CD4-positive, CD25-positive, alpha-beta regulatory T cell (primary cell): ENCODE results near the gene ADCY2. TPM values are rescaled to one million over a fixed set of nuclear protein-coding genes. Genes with fewer than 3 reads are reported as not detected.

Source experiments
- ATAC-seq, 2 donors: fragments of 150-1000 bp; cut with Tn5 transposase; one replicate each; pipeline ENCODE4 v1.10.0; 2021; ENCODE audit warnings: low read depth in 2 of 2, moderate number of reproducible peaks in 2 of 2, moderate library complexity in 1 of 2
- DNase-seq, 3 donors: peaks; one replicate each; pipeline versions ENCODE4 v3.0.0 to v3.0.0-alpha.2; 2012 to 2022; ENCODE audit warnings: mixed read lengths in 1 of 3
- H3K27ac ChIP-seq: one replicate; pipeline ENCODE4 v1.7.0; 2013; ENCODE audit warnings: mild to moderate bottlenecking, low read length; ENCODE audit not compliant: insufficient read depth, poor library complexity, severe bottlenecking
- H3K27me3 ChIP-seq: one replicate; pipeline ENCODE4 v1.7.0; 2013; ENCODE audit warnings: low read length; ENCODE audit not compliant: control insufficient read depth, insufficient read depth
- H3K36me3 ChIP-seq: one replicate; pipeline ENCODE4 v1.7.0; 2013; ENCODE audit warnings: mild to moderate bottlenecking, low read length, moderate library complexity; ENCODE audit not compliant: control insufficient read depth, insufficient read depth
- H3K4me1 ChIP-seq: 2 replicates; pipeline ENCODE4 v1.7.0; 2013; ENCODE audit warnings: mild to moderate bottlenecking, low read length; ENCODE audit not compliant: insufficient read depth, control insufficient read depth, poor library complexity, severe bottlenecking
- H3K4me3 ChIP-seq: one replicate; pipeline ENCODE4 v1.7.0; 2013; ENCODE audit warnings: low read depth, mild to moderate bottlenecking, low read length, moderate library complexity
- H3K9me3 ChIP-seq, 2 experiments: 1 replicate in 1 of 2; 2 replicates in 1 of 2; pipeline ENCODE4 v1.7.0; 2013; ENCODE audit warnings: low read length in 2 of 2, mild to moderate bottlenecking in 1 of 2, moderate library complexity in 1 of 2; ENCODE audit not compliant: control insufficient read depth in 2 of 2
- H3K27ac Mint-ChIP-seq, 3 donors: one replicate each; pipeline ENCODE4 v1.8.0; 2020 to 2022; ENCODE audit warnings: mild to moderate bottlenecking in 3 of 3, mixed read lengths in 3 of 3, moderate library complexity in 2 of 3
- H3K27me3 Mint-ChIP-seq: one replicate; pipeline ENCODE4 v1.8.0; 2022; ENCODE audit warnings: mild to moderate bottlenecking, mixed read lengths
- H3K36me3 Mint-ChIP-seq: one replicate; pipeline ENCODE4 v1.8.0; 2020; ENCODE audit warnings: mixed read lengths
- H3K4me1 Mint-ChIP-seq, 4 donors: one replicate each; pipeline ENCODE4 v1.8.0; 2020 to 2022; ENCODE audit warnings: mixed read lengths in 4 of 4, mild to moderate bottlenecking in 1 of 4
- H3K4me3 Mint-ChIP-seq, 4 donors: one replicate each; pipeline ENCODE4 v1.8.0; 2020 to 2022; ENCODE audit warnings: mild to moderate bottlenecking in 4 of 4, mixed read lengths in 4 of 4, moderate library complexity in 3 of 4
- H3K9me3 Mint-ChIP-seq, 7 donors: one replicate each; pipeline ENCODE4 v1.8.0; 2020 to 2022; ENCODE audit warnings: mixed read lengths in 7 of 7, mild to moderate bottlenecking in 3 of 7, moderate library complexity in 2 of 7
- polyA plus RNA-seq, 4 donors: library from polyadenylated mRNA; unstranded; fragments of 300-500 nt; fragmentation: Illumina TruSeq; gene quantifications; one replicate each; pipeline ENCODE4 v1.2.3, GENCODE V29; 2021
- total RNA-seq: library from RNA; stranded (reverse); gene quantifications from one replicate; pipeline ENCODE4 v1.2.3, GENCODE V29; 2022

ADCY2 gene
- total and polyA plus RNA-seq, 5 donors from 2014 or later, result not detected

DNA sequence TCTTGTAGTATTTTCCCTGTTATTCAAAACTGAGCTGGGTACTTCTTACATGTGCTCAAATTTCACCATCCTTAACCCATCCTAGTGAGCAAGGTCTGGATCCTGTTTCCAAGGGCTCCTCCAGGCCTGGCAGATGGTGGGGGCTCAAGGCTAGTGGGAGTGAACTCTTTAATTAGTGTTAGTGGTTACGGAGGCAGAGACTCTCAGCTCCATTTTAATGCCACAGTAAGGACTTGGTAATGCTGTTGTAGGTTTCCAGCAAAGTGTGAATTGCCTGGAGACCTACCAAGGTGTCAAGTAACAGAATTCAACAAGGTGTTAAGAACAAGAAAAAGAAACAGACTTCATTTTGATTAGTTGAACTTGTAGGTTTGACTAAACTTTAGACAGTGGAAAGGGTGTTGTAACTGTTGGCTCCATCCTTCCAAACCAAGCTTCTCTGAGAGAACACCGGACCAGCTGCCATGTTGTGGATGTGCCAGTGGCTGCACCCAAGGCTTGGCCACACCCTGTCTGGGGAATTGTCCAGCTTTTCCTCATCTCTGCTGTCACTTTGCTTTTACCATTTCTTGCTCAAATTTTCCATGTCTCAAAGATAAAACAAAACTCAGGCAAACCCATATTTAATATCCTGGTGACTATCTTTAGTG is 98.7 kb downstream of the ADCY2 start:
- no peak for ATAC-seq
- no peak overlapping the region for H3K27ac Mint-ChIP-seq
- Histone ChIP-seq H3K4me3 (no peak overlapping the region), H3K4me1 (no peaks in the 10 kb centered on the region), H3K27ac (no peak overlapping the region), H3K27me3 (no peaks in the 10 kb centered on the region), H3K9me3 (no peaks in the 10 kb centered on the region), H3K36me3 (no peaks in the 10 kb centered on the region)
- H3K4me1 Mint-ChIP-seq, result no peaks in the 10 kb centered on the region
- DNase-seq, result no peak
- H3K27me3 Mint-ChIP-seq, result no peaks in the 10 kb centered on the region
- H3K36me3 Mint-ChIP-seq, result no peaks in the 10 kb centered on the region
- H3K9me3 Mint-ChIP-seq, result peaks cover 0 to 2% (median 0%) of the 10 kb centered on the region in 7 donors
- no peak overlapping the region for H3K4me3 Mint-ChIP-seq

- no peaks in the 10 kb centered on the region for H3K27me3 ChIP-seq
- Mint-ChIP-seq H3K4me3 (no peak overlapping the region), H3K36me3 (no peaks in the 10 kb centered on the region), H3K4me1 (no peaks in the 10 kb centered on the region), H3K9me3 (peaks cover 0 to 3% (median 0%) of the 10 kb centered on the region in 7 donors), H3K27me3 (no peaks in the 10 kb centered on the region), H3K27ac (no peak overlapping the region)
- no peak overlapping the region for H3K27ac ChIP-seq
- no peaks in the 10 kb centered on the region for H3K36me3 ChIP-seq
- DNase-seq, result no peak
- no peaks in the 10 kb centered on the region for H3K4me1 ChIP-seq
- no peaks in the 10 kb centered on the region for H3K9me3 ChIP-seq
- ATAC-seq, result no peak
- no peak overlapping the region for H3K4me3 ChIP-seq
These were observed 99.2 kb downstream of the ADCY2 start for GRCh38 chr5:7495131-7495517.

DNA sequence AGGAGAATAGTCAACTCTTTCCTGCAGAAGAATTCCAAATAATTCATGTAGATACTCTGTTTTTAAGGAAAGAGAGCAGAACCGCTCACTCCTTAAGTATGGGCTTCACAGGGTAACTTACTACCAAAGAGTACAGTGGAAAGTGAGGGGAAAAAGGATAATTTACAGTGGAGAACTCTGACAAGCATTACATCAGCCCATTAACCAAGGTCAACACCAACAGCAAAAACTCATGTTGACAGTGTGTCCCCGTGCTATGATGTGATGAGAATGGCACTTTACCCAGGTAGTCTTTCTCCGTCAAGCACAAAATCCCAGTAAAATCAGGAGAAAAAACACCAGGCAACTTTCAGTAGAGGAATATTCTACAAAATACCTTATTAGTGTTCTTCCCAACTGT is 104.3 kb downstream of the ADCY2 start:
- Histone ChIP-seq H3K9me3 (no peaks in the 10 kb centered on the region), H3K4me1 (no peaks in the 10 kb centered on the region), H3K27me3 (no peaks in the 10 kb centered on the region), H3K36me3 (no peaks in the 10 kb centered on the region), H3K27ac (no peak overlapping the region), H3K4me3 (no peak overlapping the region)
- Mint-ChIP-seq H3K27me3 (no peaks in the 10 kb centered on the region), H3K36me3 (no peaks in the 10 kb centered on the region), H3K4me3 (no peak overlapping the region), H3K27ac (no peak overlapping the region), H3K4me1 (no peaks in the 10 kb centered on the region), H3K9me3 (peaks cover 0 to 5% (median 0%) of the 10 kb centered on the region in 7 donors)
- no peak for ATAC-seq
- DNase-seq, result no peak

GRCh38 chr5:7501061-7501460 is 105.1 kb downstream of the ADCY2 start:
- H3K27ac Mint-ChIP-seq, result no peak overlapping the region
- no peak for ATAC-seq
- Histone ChIP-seq H3K4me3 (no peak overlapping the region), H3K4me1 (no peaks in the 10 kb centered on the region), H3K27me3 (no peaks in the 10 kb centered on the region), H3K27ac (no peak overlapping the region), H3K9me3 (no peaks in the 10 kb centered on the region), H3K36me3 (no peaks in the 10 kb centered on the region)
- DNase-seq, result no peak
- no peaks in the 10 kb centered on the region for H3K27me3 Mint-ChIP-seq
- H3K4me3 Mint-ChIP-seq, result no peak overlapping the region
- H3K4me1 Mint-ChIP-seq, result no peaks in the 10 kb centered on the region
- peaks cover 0 to 5% (median 0%) of the 10 kb centered on the region in 7 donors for H3K9me3 Mint-ChIP-seq
- no peaks in the 10 kb centered on the region for H3K36me3 Mint-ChIP-seq

GRCh38 chr5:7503564-7503963 is 107.6 kb downstream of the ADCY2 start:
- Mint-ChIP-seq H3K4me3 (no peak overlapping the region), H3K27me3 (no peaks in the 10 kb centered on the region), H3K36me3 (no peaks in the 10 kb centered on the region), H3K9me3 (peaks cover 0 to 6% (median 0%) of the 10 kb centered on the region in 7 donors), H3K4me1 (no peaks in the 10 kb centered on the region), H3K27ac (no peak overlapping the region)
- Histone ChIP-seq H3K36me3 (no peaks in the 10 kb centered on the region), H3K9me3 (no peaks in the 10 kb centered on the region), H3K4me1 (no peaks in the 10 kb centered on the region), H3K27me3 (no peaks in the 10 kb centered on the region), H3K27ac (no peak overlapping the region), H3K4me3 (no peak overlapping the region)
- ATAC-seq, result no peak
- DNase-seq, result no peak

GRCh38 chr5:7515284-7515914 is 119.5 kb downstream of the ADCY2 start:
- no peak for DNase-seq

GRCh38 chr5:7516253-7516652 is 120.3 kb downstream of the ADCY2 start:
- Histone ChIP-seq H3K27ac (no peak overlapping the region), H3K9me3 (no peaks in the 10 kb centered on the region), H3K27me3 (no peaks in the 10 kb centered on the region), H3K4me3 (no peak overlapping the region), H3K4me1 (no peaks in the 10 kb centered on the region), H3K36me3 (no peaks in the 10 kb centered on the region)
- peaks cover 0 to 1% (median 0%) of the 10 kb centered on the region in 4 donors for H3K4me1 Mint-ChIP-seq
- H3K36me3 Mint-ChIP-seq, result no peaks in the 10 kb centered on the region
- peaks cover 0 to 7% (median 0%) of the 10 kb centered on the region in 7 donors for H3K9me3 Mint-ChIP-seq
- DNase-seq, result no peak
- no peak for ATAC-seq
- H3K27ac Mint-ChIP-seq, result no peak overlapping the region
- H3K27me3 Mint-ChIP-seq, result no peaks in the 10 kb centered on the region
- no peak overlapping the region for H3K4me3 Mint-ChIP-seq

More at GRCh38 chr5:7515284-7515914, 119.5 kb downstream of the ADCY2 start:
- ATAC-seq, result no peak
- no peaks in the 10 kb centered on the region for H3K9me3 ChIP-seq
- no peaks in the 10 kb centered on the region for H3K36me3 ChIP-seq
- Mint-ChIP-seq H3K9me3 (peaks cover 0 to 7% (median 0%) of the 10 kb centered on the region in 7 donors), H3K36me3 (no peaks in the 10 kb centered on the region), H3K4me3 (no peak overlapping the region), H3K27ac (no peak overlapping the region), H3K27me3 (no peaks in the 10 kb centered on the region), H3K4me1 (peaks cover 0 to 1% (median 0%) of the 10 kb centered on the region in 4 donors)
- no peaks in the 10 kb centered on the region for H3K27me3 ChIP-seq
- no peaks in the 10 kb centered on the region for H3K4me1 ChIP-seq
- H3K4me3 ChIP-seq, result no peak overlapping the region
- H3K27ac ChIP-seq, result no peak overlapping the region

GRCh38 chr5:7517006-7517405 is 121.1 kb downstream of the ADCY2 start:
- Histone ChIP-seq H3K4me3 (no peak overlapping the region), H3K27ac (no peak overlapping the region), H3K9me3 (no peaks in the 10 kb centered on the region), H3K36me3 (no peaks in the 10 kb centered on the region), H3K27me3 (no peaks in the 10 kb centered on the region), H3K4me1 (no peaks in the 10 kb centered on the region)
- Mint-ChIP-seq H3K4me3 (no peak overlapping the region), H3K9me3 (peaks cover 0 to 6% (median 0%) of the 10 kb centered on the region in 7 donors), H3K36me3 (no peaks in the 10 kb centered on the region), H3K27me3 (no peaks in the 10 kb centered on the region), H3K4me1 (no peaks in the 10 kb centered on the region), H3K27ac (no peak overlapping the region)
- ATAC-seq (no peak), DNase-seq (no peak)
